ENCODE data around the gene AVPR2.

AVPR2 gene

GRCh38 chrX:153901753-153902140 is 2.7 kb upstream of the AVPR2 start:
- H3K27ac ChIP-seq = no peak overlapping the region
- TF ChIP-seq ZFX (IDR thresholded peaks at IDR 0.05; ENCODE audit: borderline replicate concordance) (no peak), CTCF (IDR thresholded peaks at IDR 0.05) (no peak)

DNA sequence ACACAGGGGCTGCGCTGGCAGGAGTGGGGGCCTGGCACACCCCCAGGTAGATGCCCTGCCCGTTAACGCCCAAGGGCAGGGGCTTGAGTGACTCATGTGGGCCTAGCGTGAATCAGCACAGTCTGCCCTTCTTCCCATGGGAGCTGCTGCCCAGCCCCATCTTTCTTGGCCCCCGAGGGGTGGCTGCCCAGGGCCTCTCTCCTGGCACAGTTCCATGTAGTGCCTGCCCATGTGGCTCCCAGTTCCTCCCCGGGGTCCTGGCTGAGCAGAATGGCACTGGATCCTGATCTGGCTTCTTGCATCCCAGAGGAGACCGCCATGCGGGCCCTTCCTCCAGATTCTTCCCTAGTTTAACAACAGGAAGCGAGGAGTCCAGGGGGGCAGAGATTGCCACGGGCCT is 2.1 kb upstream of the AVPR2 start:
- TF ChIP-seq ZFX (IDR thresholded peaks at IDR 0.05; ENCODE audit: borderline replicate concordance) (no peak), CTCF (IDR thresholded peaks at IDR 0.05) (no peak)
- H3K27ac ChIP-seq = no peak overlapping the region

GRCh38 chrX:153903238-153903980 is 1.1 kb upstream of the AVPR2 start:
- TF ChIP-seq ZFX (IDR thresholded peaks at IDR 0.05; ENCODE audit: borderline replicate concordance) (no peak), CTCF (IDR thresholded peaks at IDR 0.05) (no peak)
- H3K27ac ChIP-seq = no peak overlapping the region

- TF ChIP-seq CTCF (IDR thresholded peaks at IDR 0.05) (no peak), ZFX (IDR thresholded peaks at IDR 0.05; ENCODE audit: borderline replicate concordance) (no peak)
- no peak overlapping the region for H3K27ac ChIP-seq
Measured at GRCh38 chrX:153905481-153906095, 1.1 kb downstream of the AVPR2 start.

DNA sequence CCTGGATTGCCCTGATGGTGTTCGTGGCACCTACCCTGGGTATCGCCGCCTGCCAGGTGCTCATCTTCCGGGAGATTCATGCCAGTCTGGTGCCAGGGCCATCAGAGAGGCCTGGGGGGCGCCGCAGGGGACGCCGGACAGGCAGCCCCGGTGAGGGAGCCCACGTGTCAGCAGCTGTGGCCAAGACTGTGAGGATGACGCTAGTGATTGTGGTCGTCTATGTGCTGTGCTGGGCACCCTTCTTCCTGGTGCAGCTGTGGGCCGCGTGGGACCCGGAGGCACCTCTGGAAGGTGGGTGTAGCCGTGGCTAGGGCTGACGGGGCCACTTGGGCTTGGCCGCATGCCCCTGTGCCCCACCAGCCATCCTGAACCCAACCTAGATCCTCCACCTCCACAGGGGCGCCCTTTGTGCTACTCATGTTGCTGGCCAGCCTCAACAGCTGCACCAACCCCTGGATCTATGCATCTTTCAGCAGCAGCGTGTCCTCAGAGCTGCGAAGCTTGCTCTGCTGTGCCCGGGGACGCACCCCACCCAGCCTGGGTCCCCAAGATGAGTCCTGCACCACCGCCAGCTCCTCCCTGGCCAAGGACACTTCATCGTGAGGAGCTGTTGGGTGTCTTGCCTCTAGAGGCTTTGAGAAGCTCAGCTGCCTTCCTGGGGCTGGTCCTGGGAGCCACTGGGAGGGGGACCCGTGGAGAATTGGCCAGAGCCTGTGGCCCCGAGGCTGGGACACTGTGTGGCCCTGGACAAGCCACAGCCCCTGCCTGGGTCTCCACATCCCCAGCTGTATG is 1.8 kb downstream of the AVPR2 start:
- H3K27ac ChIP-seq = no peak overlapping the region
- TF ChIP-seq CTCF (IDR thresholded peaks at IDR 0.05) (no peak), ZFX (IDR thresholded peaks at IDR 0.05; ENCODE audit: borderline replicate concordance) (no peak)

GRCh38 chrX:153907456-153907855 is 3.0 kb downstream of the AVPR2 start:
- TF ChIP-seq ZFX (IDR thresholded peaks at IDR 0.05; ENCODE audit: borderline replicate concordance) (no peak), CTCF (IDR thresholded peaks at IDR 0.05) (no peak)
- no peak overlapping the region for H3K27ac ChIP-seq

Data from 22Rv1 (cell line).